Stimulated activated CD8-positive, alpha-beta memory T cell treated with anti-CD3 and anti-CD28 coated beads, Interleukin-15, amount 100 ng/mL, for 1 hour (primary cell): ENCODE data around the gene OOSP3.
"Not testable (repeated sequence)": the region's sequence is repeated elsewhere in the genome, so short reads cannot be mapped to it uniquely, and the experiment has no call there.

Source experiments
- DNase-seq: peaks from one replicate; pipeline ENCODE4 v3.0.0-alpha.2; 2020; ENCODE audit warnings: low read depth

Gene OOSP3

GRCh38 chr11:59877325-59877724 lies 1.3 kb upstream of the OOSP3 start:
- DNase-seq = no peak

- no peak for DNase-seq
Observed at GRCh38 chr11:59877784-59878183, 798 bp upstream of the OOSP3 start.

DNA sequence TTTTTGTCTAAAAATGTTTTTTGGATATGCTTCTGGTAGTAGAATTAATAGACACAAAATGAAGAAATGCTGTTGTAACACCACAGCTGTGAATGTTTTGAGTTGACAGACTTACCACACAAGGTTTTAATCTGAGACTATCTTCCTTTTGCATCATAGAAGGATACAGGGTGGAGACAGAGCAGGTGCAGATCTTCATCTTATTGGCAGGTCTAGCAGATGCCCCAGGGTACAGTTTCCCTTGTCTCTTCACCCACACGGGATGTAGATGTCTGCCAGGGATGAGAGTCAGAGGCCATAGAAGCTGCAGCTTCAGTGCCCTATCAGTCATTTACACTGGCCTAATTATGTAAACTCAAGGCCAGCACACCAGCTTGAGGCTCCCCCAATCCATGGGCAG lies 985 bp downstream of the OOSP3 start:
- DNase-seq = no peak

DNA sequence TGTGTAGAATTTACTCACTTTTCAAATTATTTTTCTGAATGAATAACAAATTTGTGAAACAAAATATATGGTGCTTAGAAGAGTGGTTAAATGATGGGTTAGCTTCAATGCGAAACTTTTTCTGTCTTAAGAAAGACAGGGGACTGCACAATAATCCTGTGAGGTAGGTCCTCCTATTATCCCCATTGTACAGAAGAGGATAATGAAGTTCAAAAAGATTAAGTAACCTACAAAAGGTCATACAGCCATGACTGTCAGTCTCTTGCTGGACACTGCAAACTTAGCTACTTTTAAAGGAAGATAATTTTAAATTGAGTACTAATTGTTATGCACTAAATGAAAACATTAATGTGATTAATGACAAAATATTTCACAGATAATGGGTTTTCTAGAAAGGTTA lies 5.0 kb downstream of the OOSP3 start:
- no peak for DNase-seq

- not testable (repeated sequence) for DNase-seq
Observed at GRCh38 chr11:59887156-59887555, 8.6 kb downstream of the OOSP3 start.

DNA sequence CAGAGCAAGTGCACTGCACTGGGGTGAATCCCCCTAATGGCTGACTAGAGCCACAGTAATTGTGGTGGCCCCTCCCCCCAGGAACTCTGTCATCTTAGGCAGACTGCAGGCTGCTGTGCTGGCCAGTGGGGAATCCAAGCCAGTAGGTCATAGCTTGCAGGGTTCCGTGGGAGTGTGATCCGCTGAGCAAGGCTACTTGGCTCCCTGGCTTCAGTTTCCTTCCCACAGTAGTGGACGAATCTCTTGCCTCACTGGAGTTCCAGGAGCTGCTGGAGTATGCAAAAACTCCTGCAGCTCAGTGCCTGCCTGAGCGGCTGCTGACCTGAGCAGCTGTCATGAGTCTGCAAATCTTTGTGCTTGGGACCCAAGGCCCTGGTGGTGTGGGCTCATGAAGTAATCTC lies 13.2 kb downstream of the OOSP3 start:
- no peak for DNase-seq

DNA sequence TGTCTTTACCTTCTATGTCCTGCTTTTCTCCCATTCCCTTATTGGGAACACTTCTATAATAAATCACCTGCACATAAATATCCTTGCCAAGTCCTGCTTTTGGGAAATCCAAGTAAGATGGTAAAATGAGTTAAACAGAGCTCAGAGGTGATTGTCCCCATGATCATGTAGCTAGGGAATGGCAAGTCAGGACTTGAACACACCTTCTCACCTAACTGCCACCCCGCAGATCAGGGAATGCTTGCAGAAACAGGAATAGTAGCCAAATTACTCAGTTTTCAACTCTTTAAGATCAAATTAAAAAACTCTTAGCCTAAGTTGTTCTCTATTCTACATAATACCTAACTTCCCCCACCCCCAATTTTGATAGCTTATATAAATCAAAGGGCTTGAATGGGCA lies 16.0 kb downstream of the OOSP3 start:
- DNase-seq = no peak

DNA sequence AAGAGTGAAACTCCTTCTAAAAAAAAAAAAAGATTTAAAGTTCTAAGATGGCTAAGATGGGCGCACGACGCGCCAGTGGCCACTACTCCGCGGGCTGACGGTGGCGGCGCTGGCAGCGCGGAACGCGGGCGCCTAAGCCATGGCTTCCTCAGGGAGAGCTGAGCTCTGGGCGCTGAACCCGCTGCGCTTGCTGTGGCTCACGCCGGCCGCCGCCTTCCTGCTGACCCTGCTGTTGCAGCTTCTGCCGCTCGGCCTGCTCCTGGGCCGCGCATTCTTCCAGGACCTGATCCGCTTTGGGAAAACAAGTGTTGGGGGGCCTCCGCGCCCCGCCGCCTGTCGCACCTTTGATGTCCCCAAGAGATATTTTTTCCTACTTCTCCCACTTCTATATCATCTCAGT lies 19.5 kb downstream of the OOSP3 start:
- DNase-seq = no peak

- no peak for DNase-seq
Observed at GRCh38 chr11:59898650-59899049, 20.1 kb downstream of the OOSP3 start.

DNA sequence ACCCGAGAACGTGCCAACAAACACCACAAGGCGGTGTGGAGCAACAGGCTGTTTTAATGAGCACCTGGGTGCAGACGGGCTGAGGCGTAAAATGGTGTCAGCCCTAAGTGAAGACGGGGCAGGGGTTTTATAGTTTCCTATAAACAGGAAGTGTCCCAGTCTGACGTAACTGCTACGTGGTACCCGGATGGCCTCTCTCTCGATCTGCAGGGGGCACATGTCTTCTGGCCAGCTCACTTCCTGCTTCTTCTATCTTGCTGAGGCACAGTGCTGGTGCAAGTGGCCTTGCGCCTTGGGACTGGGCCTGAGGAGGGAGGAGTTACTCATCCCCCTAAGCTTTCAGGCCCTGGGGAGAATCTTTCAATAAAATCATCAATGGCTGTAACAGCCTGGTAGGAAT lies 20.9 kb downstream of the OOSP3 start:
- DNase-seq = no peak

DNA sequence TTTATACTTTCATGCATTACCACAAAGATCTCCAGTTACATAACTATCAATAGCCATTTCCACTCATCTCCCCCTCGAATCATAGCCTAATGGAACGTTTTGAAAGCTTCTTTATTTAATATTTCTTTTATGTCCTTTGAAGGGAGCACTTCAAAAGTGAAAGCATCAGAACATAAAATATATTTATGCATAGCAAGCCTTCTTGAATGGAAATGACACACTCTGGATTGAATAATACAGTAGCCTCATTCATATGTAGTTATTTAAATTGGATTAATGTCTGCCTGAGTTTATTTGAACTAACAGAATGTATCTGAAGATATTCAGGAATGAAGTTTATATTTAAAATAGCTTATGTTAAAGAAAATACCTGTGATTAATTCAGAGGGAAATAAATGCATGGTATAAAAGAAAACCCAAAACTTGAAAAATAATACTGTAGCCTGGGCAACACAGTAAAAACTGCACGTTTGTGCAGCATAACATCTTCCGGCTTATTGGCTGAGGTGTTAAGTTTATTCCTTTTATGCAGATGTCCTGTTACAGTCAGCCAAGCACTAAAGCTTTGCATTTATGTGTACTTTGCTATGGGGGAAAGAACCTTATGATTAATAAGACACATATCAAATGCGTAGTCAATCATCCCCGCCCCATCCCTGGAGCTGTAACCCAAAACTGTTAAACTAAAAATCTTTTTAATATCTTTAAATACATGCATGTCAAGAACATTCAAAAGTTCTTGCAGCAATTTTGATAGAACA lies 22.0 kb downstream of the OOSP3 start:
- no peak for DNase-seq

DNA sequence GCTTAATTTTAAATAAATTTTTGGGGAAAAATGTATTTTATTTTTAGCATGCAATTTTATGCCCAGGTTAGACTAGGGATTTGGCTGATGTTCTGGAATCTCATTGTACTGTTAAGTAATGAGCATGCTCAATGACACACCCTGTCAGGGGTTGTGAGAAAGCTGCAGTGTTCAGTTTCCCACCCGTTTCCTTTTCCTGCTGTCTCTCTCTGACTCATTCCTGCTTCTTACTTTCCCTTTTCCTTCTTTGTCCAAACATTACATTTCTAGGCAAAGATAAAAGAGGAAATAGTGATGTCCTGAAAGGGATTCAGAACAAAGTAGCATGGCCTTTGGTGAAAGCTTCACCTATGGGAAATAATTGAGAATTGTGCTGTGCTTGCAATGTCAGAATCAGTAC lies 22.7 kb downstream of the OOSP3 start:
- DNase-seq = no peak

DNA sequence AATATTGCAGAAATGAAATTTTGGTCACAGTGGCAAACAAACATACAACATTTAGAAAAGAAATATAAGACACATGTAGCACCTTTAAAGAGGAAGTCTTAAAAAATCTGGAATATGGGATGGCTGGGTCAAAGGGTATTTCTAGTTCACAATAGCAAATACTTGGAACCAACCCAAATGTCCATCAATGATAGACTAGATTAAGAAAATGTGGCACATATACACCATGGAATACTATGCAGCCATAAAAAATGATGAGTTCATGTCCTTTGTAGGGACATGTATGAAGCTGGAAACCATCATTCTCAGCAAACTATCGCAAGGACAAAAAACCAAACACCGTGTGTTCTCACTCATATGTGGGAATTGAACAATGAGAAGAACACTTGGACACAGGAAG lies 25.0 kb downstream of the OOSP3 start:
- DNase-seq = not testable (repeated sequence)

GRCh38 chr11:59918480-59918879 lies 39.9 kb downstream of the OOSP3 start:
- no peak for DNase-seq

GRCh38 chr11:59918987-59919589 lies 40.5 kb downstream of the OOSP3 start:
- DNase-seq = no peak

- no peak for DNase-seq
Observed at GRCh38 chr11:59923813-59924212, 45.2 kb downstream of the OOSP3 start.

DNA sequence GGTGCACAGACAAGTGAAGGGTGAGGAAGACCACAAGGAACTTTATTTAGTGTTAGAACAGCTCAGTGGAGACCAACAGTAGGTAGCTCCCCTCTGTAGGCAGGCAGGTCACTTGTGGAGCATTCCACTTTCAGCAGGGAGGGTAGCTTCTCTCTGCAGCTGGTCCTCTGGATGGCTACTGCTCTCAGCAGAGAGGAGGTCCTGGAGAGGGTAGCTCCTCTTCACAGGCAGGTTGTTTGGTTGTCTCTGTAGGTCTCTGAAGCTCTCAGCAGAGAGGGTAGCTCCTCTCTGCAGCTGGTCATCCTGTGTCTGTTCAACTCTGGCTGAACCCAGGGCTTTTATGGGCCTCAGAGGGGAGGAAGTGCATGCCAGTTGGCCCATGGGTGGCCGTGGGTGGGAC lies 53.1 kb downstream of the OOSP3 start:
- DNase-seq = no peak

DNA sequence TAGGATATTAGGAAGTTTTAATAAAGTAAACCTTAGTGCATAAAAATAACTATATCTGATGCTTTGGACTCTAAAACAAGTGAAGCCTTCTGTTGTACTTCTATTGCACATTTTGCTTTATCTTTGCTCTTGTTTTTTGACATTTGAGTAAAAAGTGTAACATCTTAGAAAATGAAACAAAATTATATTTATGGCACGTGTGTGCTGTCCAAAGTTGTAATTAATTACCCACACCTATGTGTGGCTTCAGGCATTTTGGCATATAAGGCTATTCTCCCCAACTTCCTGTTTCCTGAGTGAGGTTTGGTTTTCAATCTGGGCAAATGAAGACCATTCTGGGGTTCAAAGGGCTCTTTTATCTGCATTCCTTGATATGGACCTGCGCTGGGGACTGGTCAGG lies 59.5 kb downstream of the OOSP3 start, which contains the start of gene OOSP1:
Gene OOSP1 (plus strand): TSS at position 301 of the 400 bp plus-strand sequence. CDS start 23 bp downstream, at position 324.
- no peak for DNase-seq

GRCh38 chr11:59938718-59939117 lies 60.1 kb downstream of the OOSP3 start:
- DNase-seq = no peak

GRCh38 chr11:59939482-59939881 lies 60.9 kb downstream of the OOSP3 start:
- no peak for DNase-seq

GRCh38 chr11:59941091-59941490 lies 62.5 kb downstream of the OOSP3 start:
- no peak for DNase-seq

DNA sequence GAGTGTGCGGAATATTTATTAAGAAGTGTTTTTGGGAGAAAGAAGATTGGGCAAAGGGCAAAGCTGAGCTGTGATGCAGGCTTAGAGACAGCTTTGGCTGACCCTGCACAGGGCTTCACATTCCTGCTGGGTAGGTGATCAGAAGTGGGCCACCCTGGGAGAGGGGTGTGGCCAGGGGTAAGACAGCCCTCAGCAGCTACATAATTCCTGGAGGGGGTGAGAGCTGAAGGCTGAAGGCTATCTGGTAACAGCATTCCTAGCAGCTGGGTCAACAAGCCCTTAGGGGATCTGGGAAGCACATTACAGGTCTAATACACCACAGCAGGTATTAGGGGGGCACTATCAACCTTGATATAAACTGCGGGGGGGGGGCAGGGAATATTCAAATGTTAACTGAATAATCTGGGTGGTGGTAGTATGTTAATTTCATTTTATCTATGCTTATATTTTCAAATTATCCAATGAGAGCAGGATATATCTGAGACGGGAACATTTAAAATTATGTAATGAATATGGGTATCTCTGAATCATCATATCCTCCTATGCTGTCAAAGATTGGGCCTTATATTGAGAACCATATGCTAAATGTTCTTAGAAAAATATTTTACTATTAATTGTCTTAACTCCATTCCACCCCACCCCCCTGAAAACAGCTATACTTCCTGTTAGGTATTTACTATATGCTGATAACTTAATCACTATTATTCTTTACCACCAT lies 65.6 kb downstream of the OOSP3 start:
- DNase-seq = no peak

DNA sequence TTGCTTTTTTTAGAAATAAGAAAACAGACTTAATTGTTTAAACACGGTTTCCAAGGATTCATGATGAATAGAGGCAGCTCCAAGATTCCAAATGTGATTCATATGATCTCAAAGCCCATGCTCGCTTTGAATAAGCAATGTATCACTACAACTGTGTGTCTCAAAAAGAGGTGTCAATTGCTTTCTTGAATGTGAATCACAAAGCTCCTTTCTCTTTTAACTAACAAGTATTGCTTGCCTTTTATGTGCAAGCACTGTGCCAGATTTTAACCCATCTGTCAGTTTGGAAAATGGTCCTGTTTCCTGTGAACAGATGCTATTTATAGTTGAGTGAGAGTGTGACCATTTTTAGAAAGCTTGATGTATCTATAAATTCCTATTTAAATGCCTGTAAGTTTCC lies 66.1 kb downstream of the OOSP3 start:
- no peak for DNase-seq
